Measurements from ENCODE around the gene TRIM58. TPM values are rescaled to one million over a fixed set of nuclear protein-coding genes. Genes with fewer than 3 reads are reported as not detected.

Gene TRIM58
- total and polyA plus RNA-seq, 9 donors: 0.13 to 3.2 (median 0.35) TPM

GRCh38 chr1:247849616-247850015, 7.4 kb upstream of the TRIM58 start:
- Histone ChIP-seq H3K27me3 (no peaks in the 10 kb centered on the region), H3K4me1 (ENCODE audit: insufficient read depth) (no peaks in the 10 kb centered on the region), H3K4me3 (no peak overlapping the region), H3K27ac (no peak overlapping the region), H3K9me3 (no peaks in the 10 kb centered on the region), H3K36me3 (no peaks in the 10 kb centered on the region)
- TF ChIP-seq CTCF (IDR thresholded peaks at IDR 0.05) (no peak), POLR2A (IDR thresholded peaks at IDR 0.05) (no peak)
- WGBS, 3 donors: 72 to 85% (median 73%) methylated on average over 1 of the region's 1 CpG
- intact Hi-C loops (cut with DNase I): no loop called here
- no peak for DNase-seq

- no peak overlapping the region for H3K4me3 ChIP-seq
- no peak for DNase-seq
- intact Hi-C loops (cut with DNase I): no loop called here
- H3K27me3 ChIP-seq: no peaks in the 10 kb centered on the region
- H3K9me3 ChIP-seq: peaks cover 0 to 9% of the 10 kb centered on the region in 2 donors
- no peaks in the 10 kb centered on the region for H3K36me3 ChIP-seq
- no peak for TF ChIP-seq POLR2A (IDR thresholded peaks at IDR 0.05)
- TF ChIP-seq CTCF (IDR thresholded peaks at IDR 0.05): no peak
- no peak for TF ChIP-seq EP300 (IDR thresholded peaks at IDR 0.05)
- no peaks in the 10 kb centered on the region for H3K4me1 ChIP-seq (ENCODE audit: insufficient read depth)
- no peak overlapping the region for H3K27ac ChIP-seq
- WGBS, 3 donors: 81 to 83% (median 83%) methylated on average over 14 of the region's 14 CpGs
These were observed 2.0 kb upstream of the TRIM58 start for GRCh38 chr1:247854899-247855545.

GRCh38 chr1:247855911-247856310, 1.1 kb upstream of the TRIM58 start:
- Histone ChIP-seq H3K36me3 (no peaks in the 10 kb centered on the region), H3K27me3 (no peaks in the 10 kb centered on the region), H3K9me3 (peaks cover 0 to 9% of the 10 kb centered on the region in 2 donors), H3K4me1 (ENCODE audit: insufficient read depth) (no peaks in the 10 kb centered on the region), H3K4me3 (no peak overlapping the region), H3K27ac (no peak overlapping the region)
- 79 to 81% (median 79%) methylated on average over 4 of the region's 4 CpGs for WGBS, 3 donors
- intact Hi-C loops (cut with DNase I): no loop called here
- TF ChIP-seq CTCF (IDR thresholded peaks at IDR 0.05) (no peak), POLR2A (IDR thresholded peaks at IDR 0.05) (no peak)
- no peak for DNase-seq

- Histone ChIP-seq H3K27me3 (no peaks in the 10 kb centered on the region), H3K4me3 (peak overlapping the region; percentile 39), H3K36me3 (no peaks in the 10 kb centered on the region), H3K4me1 (ENCODE audit: insufficient read depth) (no peaks in the 10 kb centered on the region), H3K9me3 (peaks cover 0 to 9% of the 10 kb centered on the region in 2 donors), H3K27ac (no peak overlapping the region)
- intact Hi-C loops (cut with DNase I): no loop called here
- 33 to 51% (median 43%) methylated on average over 15 of the region's 15 CpGs for WGBS, 3 donors
- no peak for TF ChIP-seq EP300 (IDR thresholded peaks at IDR 0.05)
- no peak for TF ChIP-seq CTCF (IDR thresholded peaks at IDR 0.05)
- TF ChIP-seq POLR2A (IDR thresholded peaks at IDR 0.05): no peak
- no peak for DNase-seq
These were observed 1.1 kb downstream of the TRIM58 start for GRCh38 chr1:247857985-247858619.
